Trophoblast cell (in vitro differentiated cells and primary cell): ENCODE measurements around the gene HAUS8.

Source experiments
- DNase-seq, 2 donors: peaks; one replicate each; pipeline ENCODE4 v3.0.0-alpha.2; 2016
- H2AFZ ChIP-seq: 2 replicates; pipeline ENCODE4 v1.6.1; 2013; ENCODE audit warnings: low read length, moderate library complexity, mild to moderate bottlenecking; ENCODE audit not compliant: insufficient read depth, poor library complexity
- H2AK5ac ChIP-seq: 2 replicates; pipeline ENCODE4 v1.6.1; 2013; ENCODE audit warnings: mild to moderate bottlenecking, low read length
- H2BK120ac ChIP-seq: 2 replicates; pipeline ENCODE4 v1.6.1; 2013; ENCODE audit warnings: low read length, mild to moderate bottlenecking, moderate library complexity; ENCODE audit not compliant: insufficient read depth, poor library complexity
- H2BK12ac ChIP-seq: 2 replicates; pipeline ENCODE4 v1.6.1; 2013; ENCODE audit warnings: mild to moderate bottlenecking, low read length, moderate library complexity
- H2BK5ac ChIP-seq: 2 replicates; pipeline ENCODE4 v1.6.1; 2013; ENCODE audit warnings: low read length, low read depth, moderate library complexity, mild to moderate bottlenecking; ENCODE audit not compliant: poor library complexity
- H3K14ac ChIP-seq: 2 replicates; pipeline ENCODE4 v1.6.1; 2013; ENCODE audit warnings: mild to moderate bottlenecking, low read length
- H3K18ac ChIP-seq: 2 replicates; pipeline ENCODE4 v1.6.1; 2013; ENCODE audit warnings: mild to moderate bottlenecking, low read length
- H3K23ac ChIP-seq: 2 replicates; pipeline ENCODE4 v1.6.1; 2013; ENCODE audit warnings: low read length
- H3K27ac ChIP-seq: 2 replicates; pipeline ENCODE4 v1.5.1; 2013; ENCODE audit warnings: low read depth, mild to moderate bottlenecking, inconsistent platforms, low read length, moderate library complexity
- H3K27me3 ChIP-seq: 2 replicates; pipeline ENCODE4 v1.6.1; 2013; ENCODE audit warnings: inconsistent platforms, mild to moderate bottlenecking, low read length, moderate library complexity; ENCODE audit not compliant: insufficient read depth
- H3K36me3 ChIP-seq, 2 experiments: 1 replicate in 1 of 2; 2 replicates in 1 of 2; pipeline ENCODE4 v1.6.1; 2013; ENCODE audit warnings: low read length in 2 of 2, mild to moderate bottlenecking in 2 of 2, moderate library complexity in 1 of 2; ENCODE audit not compliant: insufficient read depth in 2 of 2, control insufficient read depth in 1 of 2
- H3K4ac ChIP-seq: 2 replicates; pipeline ENCODE4 v1.6.1; 2013; ENCODE audit warnings: low read depth, mild to moderate bottlenecking, low read length, moderate library complexity
- H3K4me1 ChIP-seq, 2 experiments: 1 replicate in 1 of 2; 2 replicates in 1 of 2; pipeline ENCODE4 v1.6.1; 2013; ENCODE audit warnings: low read length in 2 of 2, mild to moderate bottlenecking in 2 of 2, moderate library complexity in 1 of 2; ENCODE audit not compliant: insufficient read depth in 2 of 2, control insufficient read depth in 1 of 2
- H3K4me2 ChIP-seq: 2 replicates; pipeline ENCODE4 v1.6.1; 2013; ENCODE audit warnings: inconsistent platforms, mild to moderate bottlenecking, low read length, moderate library complexity
- H3K4me3 ChIP-seq: 2 replicates; pipeline ENCODE4 v1.5.1; 2013; ENCODE audit warnings: mild to moderate bottlenecking, low read depth, low read length, inconsistent platforms
- H3K79me1 ChIP-seq: one replicate; pipeline ENCODE4 v1.6.1; 2013; ENCODE audit warnings: low read length
- H3K79me2 ChIP-seq: 2 replicates; pipeline ENCODE4 v1.6.1; 2013; ENCODE audit warnings: low read length, mild to moderate bottlenecking; ENCODE audit not compliant: control insufficient read depth, insufficient read depth, poor library complexity
- H3K9ac ChIP-seq: 2 replicates; pipeline ENCODE4 v1.6.1; 2013; ENCODE audit warnings: mild to moderate bottlenecking, low read length
- H3K9me3 ChIP-seq: 2 replicates; pipeline ENCODE4 v1.6.1; 2013; ENCODE audit warnings: low read depth, mild to moderate bottlenecking, control low read depth, inconsistent platforms, low read length; ENCODE audit not compliant: insufficient read depth
- H4K12ac ChIP-seq: 2 replicates; pipeline ENCODE4 v1.6.1; 2013; ENCODE audit warnings: low read depth, mild to moderate bottlenecking, low read length, moderate library complexity
- H4K8ac ChIP-seq: 2 replicates; pipeline ENCODE4 v1.6.1; 2013; ENCODE audit warnings: low read depth, mild to moderate bottlenecking, low read length, moderate library complexity
- H4K91ac ChIP-seq: one replicate; pipeline ENCODE4 v1.6.1; 2013; ENCODE audit warnings: low read depth, mild to moderate bottlenecking, low read length, moderate library complexity
- WGBS: extraction: QIAGEN DNeasy Blood & Tissue Kit; methylation state at CpG from one replicate; pipeline ENCODE4 v1.1.7; 2013; ENCODE audit warnings: missing lambda C conversion rate; ENCODE audit not compliant: insufficient read length, insufficient coverage; ENCODE audit errors: extremely low coverage; 5-methylcytosine and 5-hydroxymethylcytosine counted together

HAUS8 gene

GRCh38 chr19:17063428-17063827 lies 11.8 kb downstream of the HAUS8 start:
- Histone ChIP-seq H3K9ac (no peak overlapping the region), H3K79me2 (peaks cover 2% of the 10 kb centered on the region), H3K27me3 (no peaks in the 10 kb centered on the region), H4K12ac (no peak overlapping the region), H4K8ac (no peak overlapping the region), H3K23ac (no peak overlapping the region), H3K14ac (no peak overlapping the region), H3K18ac (no peak overlapping the region), H2AK5ac (no peak overlapping the region), H3K36me3 (peaks cover 16 to 23% of the 10 kb centered on the region in 2 experiments), H3K9me3 (peaks cover 3% of the 10 kb centered on the region), H3K79me1 (peaks cover 2% of the 10 kb centered on the region), H3K4ac (peak overlapping the region; percentile 84), H2BK5ac (peak overlapping the region; percentile 4), H3K4me1 (peaks cover 5 to 10% of the 10 kb centered on the region in 2 experiments), H4K91ac (no peak overlapping the region), H3K4me2 (no peak overlapping the region), H2BK12ac (peak overlapping the region; percentile 45), H2BK120ac (no peak overlapping the region), H3K4me3 (no peak overlapping the region), H2AFZ (no peak overlapping the region), H3K27ac (no peak overlapping the region)
- DNase-seq, result no peak
- no CpG with 5 or more reads among the region's 2 CpGs for WGBS

- Histone ChIP-seq H3K9ac (peak overlapping the region; percentile 26), H3K14ac (no peak overlapping the region), H2BK12ac (no peak overlapping the region), H3K9me3 (peaks cover 11% of the 10 kb centered on the region), H3K79me1 (peaks cover 2% of the 10 kb centered on the region), H3K27me3 (no peaks in the 10 kb centered on the region), H3K18ac (no peak overlapping the region), H3K79me2 (peaks cover 2% of the 10 kb centered on the region), H2BK5ac (no peak overlapping the region), H3K4me3 (no peak overlapping the region), H4K91ac (no peak overlapping the region), H3K4me1 (peaks cover 5 to 10% of the 10 kb centered on the region in 2 experiments), H3K4ac (no peak overlapping the region), H3K23ac (no peak overlapping the region), H2AFZ (no peak overlapping the region), H2AK5ac (no peak overlapping the region), H4K12ac (no peak overlapping the region), H3K36me3 (peaks cover 20 to 29% of the 10 kb centered on the region in 2 experiments), H3K4me2 (no peak overlapping the region), H4K8ac (no peak overlapping the region), H2BK120ac (no peak overlapping the region), H3K27ac (no peak overlapping the region)
- DNase-seq, result peak; percentile 79 to 83
- no CpG with 5 or more reads among the region's 7 CpGs for WGBS
Measured at GRCh38 chr19:17061691-17062090, 13.6 kb downstream of the HAUS8 start.

- Histone ChIP-seq H3K4me1 (peaks cover 5 to 10% of the 10 kb centered on the region in 2 experiments), H3K14ac (no peak overlapping the region), H3K9ac (peak overlapping the region; percentile 26), H2BK12ac (no peak overlapping the region), H3K23ac (no peak overlapping the region), H3K4me2 (no peak overlapping the region), H2AK5ac (no peak overlapping the region), H4K91ac (no peak overlapping the region), H3K79me2 (peaks cover 2% of the 10 kb centered on the region), H4K8ac (no peak overlapping the region), H3K79me1 (no peaks in the 10 kb centered on the region), H2AFZ (no peak overlapping the region), H3K4me3 (no peak overlapping the region), H2BK5ac (no peak overlapping the region), H3K4ac (no peak overlapping the region), H3K18ac (no peak overlapping the region), H3K27ac (no peak overlapping the region), H3K9me3 (peaks cover 11% of the 10 kb centered on the region), H2BK120ac (no peak overlapping the region), H3K27me3 (no peaks in the 10 kb centered on the region), H3K36me3 (peaks cover 20 to 27% of the 10 kb centered on the region in 2 experiments), H4K12ac (no peak overlapping the region)
- WGBS, result no CpG with 5 or more reads among the region's 3 CpGs
- no peak for DNase-seq
Measured at GRCh38 chr19:17061205-17061604, 14.0 kb downstream of the HAUS8 start.

- Histone ChIP-seq H3K79me2 (peaks cover 2% of the 10 kb centered on the region), H2AK5ac (no peak overlapping the region), H3K14ac (no peak overlapping the region), H4K91ac (no peak overlapping the region), H3K9me3 (peaks cover 11% of the 10 kb centered on the region), H3K4me3 (no peak overlapping the region), H3K27me3 (no peaks in the 10 kb centered on the region), H3K4me1 (peaks cover 5 to 6% of the 10 kb centered on the region in 2 experiments), H2BK5ac (no peak overlapping the region), H3K9ac (no peak overlapping the region), H2BK120ac (no peak overlapping the region), H3K36me3 (peaks cover 24 to 31% of the 10 kb centered on the region in 2 experiments), H3K4me2 (no peak overlapping the region), H3K4ac (no peak overlapping the region), H2AFZ (no peak overlapping the region), H3K18ac (no peak overlapping the region), H3K79me1 (no peaks in the 10 kb centered on the region), H4K12ac (no peak overlapping the region), H3K23ac (no peak overlapping the region), H3K27ac (no peak overlapping the region), H2BK12ac (no peak overlapping the region), H4K8ac (no peak overlapping the region)
- no CpG with 5 or more reads among the region's 3 CpGs for WGBS
- peak in 1 of 2 donors; percentile 42 for DNase-seq
Measured at GRCh38 chr19:17060802-17061201, 14.4 kb downstream of the HAUS8 start.
